ENCODE measurements around the gene ITGA2.

DNA sequence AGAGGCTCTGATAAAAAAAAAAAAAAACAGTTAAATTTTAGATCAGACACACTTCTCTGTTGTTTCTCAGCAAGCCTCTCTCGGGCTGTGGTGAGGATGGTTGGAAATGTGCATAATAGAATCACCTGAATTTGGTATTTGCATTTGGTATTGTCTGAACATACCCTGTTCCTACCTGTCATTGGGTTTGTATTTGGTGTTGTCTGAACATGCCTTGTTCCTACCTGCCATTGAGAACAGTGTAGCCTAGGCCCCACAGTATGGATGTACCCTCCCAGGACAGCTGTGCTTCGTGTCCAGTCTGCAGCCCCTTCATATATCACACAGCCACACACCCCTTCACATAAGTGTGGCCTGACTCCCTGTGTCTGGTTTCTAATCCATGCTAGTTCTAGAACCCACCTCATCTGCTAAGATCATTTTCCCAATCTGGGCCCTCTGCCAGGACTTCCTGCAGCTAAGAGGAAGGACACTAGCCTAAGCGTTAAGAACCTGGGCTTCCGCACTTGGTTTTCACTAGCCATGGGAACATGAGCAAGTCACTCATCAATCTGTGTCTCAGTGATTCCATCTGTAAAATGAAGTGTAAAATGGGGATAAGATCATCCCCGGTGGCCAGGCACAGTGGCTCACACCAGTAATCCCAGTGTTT is 49.2 kb downstream of the ITGA2 start:
- TF ChIP-seq EZH2 (IDR thresholded peaks at IDR 0.05; ENCODE audit: borderline replicate concordance, low read depth, low read length, poor library complexity, severe bottlenecking): no peak
- TF ChIP-seq, protein P1, sequence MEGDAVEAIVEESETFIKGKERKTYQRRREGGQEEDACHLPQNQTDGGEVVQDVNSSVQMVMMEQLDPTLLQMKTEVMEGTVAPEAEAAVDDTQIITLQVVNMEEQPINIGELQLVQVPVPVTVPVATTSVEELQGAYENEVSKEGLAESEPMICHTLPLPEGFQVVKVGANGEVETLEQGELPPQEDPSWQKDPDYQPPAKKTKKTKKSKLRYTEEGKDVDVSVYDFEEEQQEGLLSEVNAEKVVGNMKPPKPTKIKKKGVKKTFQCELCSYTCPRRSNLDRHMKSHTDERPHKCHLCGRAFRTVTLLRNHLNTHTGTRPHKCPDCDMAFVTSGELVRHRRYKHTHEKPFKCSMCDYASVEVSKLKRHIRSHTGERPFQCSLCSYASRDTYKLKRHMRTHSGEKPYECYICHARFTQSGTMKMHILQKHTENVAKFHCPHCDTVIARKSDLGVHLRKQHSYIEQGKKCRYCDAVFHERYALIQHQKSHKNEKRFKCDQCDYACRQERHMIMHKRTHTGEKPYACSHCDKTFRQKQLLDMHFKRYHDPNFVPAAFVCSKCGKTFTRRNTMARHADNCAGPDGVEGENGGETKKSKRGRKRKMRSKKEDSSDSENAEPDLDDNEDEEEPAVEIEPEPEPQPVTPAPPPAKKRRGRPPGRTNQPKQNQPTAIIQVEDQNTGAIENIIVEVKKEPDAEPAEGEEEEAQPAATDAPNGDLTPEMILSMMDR (conservative IDR thresholded peaks at IDR 0.05; ENCODE audit: low read depth, low read length): no peak
